Heart right ventricle (tissue), 16 donors: ENCODE data around the gene ALAS1. TPM values are rescaled to one million over a fixed set of nuclear protein-coding genes. Genes with fewer than 3 reads are reported as not detected.

Experiments
- ATAC-seq, 8 donors: fragments of 200-7000 bp; cut with Tn5 transposase; one replicate each; pipeline ENCODE4 v1.9.1; 2020; ENCODE audit warnings: mild to moderate bottlenecking in 8 of 8, moderate library complexity in 8 of 8, moderate number of reproducible peaks in 1 of 8
- DNase-seq, 2 donors: peaks; one replicate each; pipeline ENCODE4 v3.0.0-alpha.2; 2020
- H3K27ac ChIP-seq, 10 donors: fragments of 200-600 bp; sonication (generic) in 2 of 10; one replicate each; pipeline versions ENCODE4 v1.5.0 to v1.8.0; 2020 to 2022; ENCODE audit warnings: mild to moderate bottlenecking in 3 of 10
- H3K27me3 ChIP-seq, 7 donors: fragments of 200-600 bp; one replicate each; pipeline ENCODE4 v1.8.0; 2021 to 2022; ENCODE audit warnings: mild to moderate bottlenecking in 2 of 7
- H3K36me3 ChIP-seq, 9 donors: fragments of 200-600 bp; sonication (generic) in 1 of 9; one replicate each; pipeline versions ENCODE4 v1.5.0 to v1.8.0; 2020 to 2022; ENCODE audit warnings: mild to moderate bottlenecking in 2 of 9
- H3K4me1 ChIP-seq, 9 donors: fragments of 200-600 bp; sonication (generic) in 1 of 9; one replicate each; pipeline versions ENCODE4 v1.5.0 to v1.8.0; 2020 to 2022; ENCODE audit warnings: mild to moderate bottlenecking in 4 of 9
- H3K4me3 ChIP-seq, 10 donors: fragments of 200-600 bp; sonication (generic) in 2 of 10; one replicate each; pipeline versions ENCODE4 v1.5.0 to v1.8.0; 2020 to 2022; ENCODE audit warnings: mild to moderate bottlenecking in 7 of 10, moderate library complexity in 2 of 10
- H3K9me3 ChIP-seq, 11 donors: fragments of 200-600 bp in 10 of 11; sonication (generic) in 2 of 11; one replicate each; pipeline versions ENCODE4 v1.5.0 to v1.8.0; 2013 to 2022; ENCODE audit warnings: mild to moderate bottlenecking in 2 of 11, control low read depth in 1 of 11, moderate library complexity in 1 of 11
- CTCF ChIP-seq, 9 donors: fragments of 200-600 bp; sonication (generic) in 2 of 9; IDR thresholded peaks; one replicate each; pipeline versions ENCODE4 v1.5.0 to v1.8.0; 2021 to 2022; ENCODE audit warnings: antibody characterized with exemption in 9 of 9, mild to moderate bottlenecking in 5 of 9, moderate library complexity in 1 of 9
- WGBS, 2 donors: extraction: QIAGEN DNeasy Blood & Tissue Kit; methylation state at CpG; one replicate each; pipeline ENCODE4 v1.1.7; 2013; ENCODE audit warnings: inconsistent platforms in 1 of 2; 5-methylcytosine and 5-hydroxymethylcytosine counted together
- intact Hi-C, 10 donors: fragments of 100-400 bp; cut with DNase I; formaldehyde crosslinking; loops; one replicate each; pipeline versions ENCODE4 v1.11.1 to v1.14.2; 2022
- polyA plus RNA-seq, 2 donors: library from polyadenylated mRNA; stranded (reverse); fragments of 200-250 nt; gene quantifications; one replicate each; pipeline ENCODE4 v1.2.3, GENCODE V29; 2013
- total RNA-seq, 10 donors: library from RNA; stranded (reverse); fragmentation: NEBNext Ultra II Directional in 3 of 10; extraction: Animal tissue kit (Norgen Biotek cat#: 25700) in 3 of 10; gene quantifications; one replicate each; pipeline versions ENCODE4 v1.2.1 to v1.2.4, GENCODE V29; 2021 to 2023
- donor health status: Arrhythmogenic right ventricular cardiomyopathy.
- donor health status: ischemic (EF 13 %, LVEDD 7.1; RV severe dilation, severe dysfunction).
- donor health status: healthy with polysubstance abuse.
- donor health status: DM: no; HTN: yes; CAD: no.
- donor health status: DM: no; HTN: no; CAD: no.
- donor health status: ischemic (EF 25% LVEDD 6.9; RV normal size, moderate dysfunction).
- donor health status: ischemic (EF 25% LVEDD 5.7; RV mildly dilated, moderate dysfunction).
- donor health status: healthy.
- donor health status: DM: yes; HTN: yes; CAD: no.
- donor health status: Ischemic cardiomyopathy.
- donor health status: ischemic (EF 35%, LVEDD 5.7; RV mildly dilated, moderate dysfunction).
- donor health status: nonischemic (EF 11% LVEDD 7.7; RV severe dilation, severe dysfunction).
- donor health status: DM: yes; HTN: yes; CAD: no.
- donor health status: PGD.
- donor health status: ischemic (EF 29% LVEDD 5.4; RV normal size, mild dysfunction).
- donor health status: nonischemic (EF 23%, LVEDD 6.1; RV moderate dilation, normal function).

ALAS1 gene
- total and polyA plus RNA-seq, 12 donors, result 55.2 to 233 (median 176) TPM

- H3K27me3 ChIP-seq, result no peaks in the 10 kb centered on the region
- H3K4me1 ChIP-seq, result peaks cover 17 to 71% (median 66%) of the 10 kb centered on the region in 9 donors
- ATAC-seq, result peak; percentile 15 to 52 (median 42)
- WGBS, 2 donors, result 54 to 61% methylated on average over 6 of the region's 6 CpGs
- H3K36me3 ChIP-seq, result peaks cover 0 to 23% (median 8%) of the 10 kb centered on the region in 9 donors
- intact Hi-C loops, result loop anchor here in 4 of 10 donors (5.0 to 10.0 kb wide), 4 partner anchors 37 to 214 kb away; partner anchors contain the start of gene POC1A (in 2 of the 4)
- peak overlapping the region in 4 of 10 donors; percentile 30 to 38 (median 34) for H3K4me3 ChIP-seq
- DNase-seq, result peak in 1 of 2 donors; percentile 54
- H3K9me3 ChIP-seq, result no peaks in the 10 kb centered on the region
- peak in 4 of 9 donors; percentile 10 to 30 (median 24) for TF ChIP-seq CTCF (IDR thresholded peaks at IDR 0.05)
- peak overlapping the region; percentile 72 to 92 (median 82) for H3K27ac ChIP-seq
Measured at GRCh38 chr3:52218937-52219650, 21.1 kb downstream of the ALAS1 start.

GRCh38 chr3:52220380-52221026 is 22.5 kb downstream of the ALAS1 start:
- peaks cover 17 to 68% (median 62%) of the 10 kb centered on the region in 9 donors for H3K4me1 ChIP-seq
- H3K27me3 ChIP-seq, result no peaks in the 10 kb centered on the region
- peak; percentile 87 to 94 (median 92) for TF ChIP-seq CTCF (IDR thresholded peaks at IDR 0.05)
- H3K4me3 ChIP-seq, result no peak overlapping the region
- WGBS, 2 donors, result 32% methylated on average over 9 of the region's 9 CpGs
- H3K9me3 ChIP-seq, result no peaks in the 10 kb centered on the region
- peaks cover 0 to 9% (median 0%) of the 10 kb centered on the region in 9 donors for H3K36me3 ChIP-seq
- peak overlapping the region in 3 of 10 donors; percentile 13 to 24 (median 21) for H3K27ac ChIP-seq
- DNase-seq (peak; percentile 87 to 88), ATAC-seq (peak; percentile 50 to 65 (median 56))
- intact Hi-C loops, result loop anchor here in 8 of 10 donors (1.0 to 5.0 kb wide), 4 partner anchors 117 to 122 kb away; no protein-coding TSS in a partner anchor

- Histone ChIP-seq H3K4me1 (peaks cover 16 to 70% (median 56%) of the 10 kb centered on the region in 9 donors), H3K36me3 (peaks cover 0 to 2% (median 0%) of the 10 kb centered on the region in 9 donors), H3K27ac (peak overlapping the region in 1 of 10 donors; percentile 21), H3K4me3 (no peak overlapping the region), H3K9me3 (no peaks in the 10 kb centered on the region), H3K27me3 (no peaks in the 10 kb centered on the region)
- no peak for TF ChIP-seq CTCF (IDR thresholded peaks at IDR 0.05)
- 96 to 97% methylated on average over 27 of the region's 27 CpGs for WGBS, 2 donors
- intact Hi-C loops, result loop anchor here in 7 of 10 donors (2.0 to 5.0 kb wide), 3 partner anchors 116 to 121 kb away; no protein-coding TSS in a partner anchor
- no peak for ATAC-seq
- DNase-seq, result peak in 1 of 2 donors; percentile 3
Measured at GRCh38 chr3:52221141-52221562, 23.2 kb downstream of the ALAS1 start.
